H1 (cell line): ENCODE data around the gene MAP7D1. TPM values are rescaled to one million over a fixed set of nuclear protein-coding genes. Genes with fewer than 3 reads are reported as not detected.

Source experiments
- CTCF ChIA-PET: fragments of 300-600 bp; sonication (Branson Sonifier 250); formaldehyde crosslinking; loops from one replicate; lab custom pipeline; 2021; ENCODE audit not compliant: partially characterized antibody; lab: Charles Lee
- POLR2A ChIA-PET: fragments of 300-600 bp; sonication (Branson Sonifier 250); formaldehyde crosslinking; loops from one replicate; lab custom pipeline; 2021; ENCODE audit warnings: inconsistent platforms; ENCODE audit not compliant: partially characterized antibody; lab: Charles Lee
- DNase-seq, 2 experiments: peaks; one replicate each; pipeline versions ENCODE4 v3.0.0 to v3.0.0-alpha.2; 2010 to 2022; ENCODE audit warnings: low spot score in 2 of 2, low read depth in 1 of 2, mixed read lengths in 1 of 2
- FAIRE-seq: peaks from 2 replicates; lab custom pipeline; 2011; peaks lifted over from hg19 to GRCh38; lab: Jason Lieb, UNC
- H2AFZ ChIP-seq: 2 replicates; pipeline ENCODE4 v1.8.1; 2012; ENCODE audit warnings: low read length, inconsistent platforms
- H2AK5ac ChIP-seq: 2 replicates; pipeline ENCODE4 v1.6.1; 2013; ENCODE audit warnings: low read depth, low read length
- H2BK120ac ChIP-seq: replicated peaks from 2 replicates; pipeline ENCODE3; 2013; ENCODE audit warnings: low read depth, low read length, inconsistent platforms
- H2BK12ac ChIP-seq: 2 replicates; pipeline ENCODE4 v1.6.1; 2013; ENCODE audit warnings: low read depth, low read length
- H2BK15ac ChIP-seq: 2 replicates; pipeline ENCODE4 v1.6.1; 2013; ENCODE audit warnings: low read length
- H2BK20ac ChIP-seq: 2 replicates; pipeline ENCODE4 v1.6.1; 2013; ENCODE audit warnings: low read length
- H2BK5ac ChIP-seq: 2 replicates; pipeline ENCODE4 v1.6.1; 2013; ENCODE audit warnings: low read depth, low read length
- H3K14ac ChIP-seq: 2 replicates; pipeline ENCODE4 v1.6.1; 2013; ENCODE audit warnings: inconsistent platforms; ENCODE audit not compliant: insufficient read length
- H3K18ac ChIP-seq: 2 replicates; pipeline ENCODE4 v1.6.1; 2013; ENCODE audit warnings: low read length; ENCODE audit errors: extremely low read depth
- H3K23ac ChIP-seq: 2 replicates; pipeline ENCODE4 v1.6.1; 2013; ENCODE audit warnings: inconsistent platforms; ENCODE audit not compliant: insufficient read length
- H3K23me2 ChIP-seq: 2 replicates; pipeline ENCODE4 v1.6.1; 2013; ENCODE audit warnings: low read depth, low read length
- H3K27ac ChIP-seq: 2 replicates; pipeline ENCODE4 v1.6.1; 2011; ENCODE audit warnings: low read depth, low read length, inconsistent platforms
- H3K27me3 ChIP-seq, 4 experiments: replicated peaks in 1 of 4; 1 replicate in 1 of 4; 2 replicates in 3 of 4; pipeline versions ENCODE4 v1.6.1 to v1.8.1; 2011 to 2013; ENCODE audit warnings: low read length in 3 of 4, mild to moderate bottlenecking in 3 of 4, inconsistent platforms in 2 of 4, mixed read lengths in 2 of 4, moderate library complexity in 1 of 4; ENCODE audit not compliant: control insufficient read depth in 3 of 4, insufficient read depth in 3 of 4; ENCODE audit errors: extremely low read depth in 1 of 4
- H3K36me3 ChIP-seq, 4 experiments: 2 replicates each; pipeline versions ENCODE4 v1.6.1 to v1.8.1; 2011 to 2013; ENCODE audit warnings: mild to moderate bottlenecking in 4 of 4, low read length in 3 of 4, moderate library complexity in 2 of 4, control low read depth in 1 of 4, inconsistent platforms in 1 of 4; ENCODE audit not compliant: insufficient read depth in 4 of 4, control insufficient read depth in 2 of 4
- H3K4ac ChIP-seq: replicated peaks from 2 replicates; pipeline ENCODE3; 2013; ENCODE audit warnings: low read length, low read depth, mixed read lengths, inconsistent platforms; ENCODE audit not compliant: insufficient read length
- H3K4me1 ChIP-seq, 4 experiments: replicated peaks in 1 of 4; 1 replicate in 1 of 4; 2 replicates in 3 of 4; pipeline versions ENCODE4 v1.6.1 to v1.8.1; 2011 to 2013; ENCODE audit warnings: low read length in 3 of 4, inconsistent platforms in 2 of 4, mixed read lengths in 1 of 4; ENCODE audit not compliant: insufficient read depth in 4 of 4, control insufficient read depth in 3 of 4
- H3K4me2 ChIP-seq, 2 experiments: 2 replicates each; pipeline versions ENCODE4 v1.6.1 to v1.8.1; 2011 to 2013; ENCODE audit warnings: low read depth in 2 of 2, low read length in 2 of 2, control low read depth in 1 of 2, inconsistent platforms in 1 of 2, mild to moderate bottlenecking in 1 of 2; ENCODE audit not compliant: insufficient read depth in 1 of 2
- H3K4me3 ChIP-seq, 4 experiments: fragments of 200-600, 300-600 bp in 1 of 4; sonication (generic), shearing (Covaris generic), sonication (Bioruptor Twin) in 1 of 4; 2 replicates each; pipeline versions ENCODE4 v1.5.1 to v1.8.1; 2011 to 2016; ENCODE audit warnings: low read length in 4 of 4, low read depth in 3 of 4, control low read depth in 2 of 4, inconsistent platforms in 2 of 4, mild to moderate bottlenecking in 2 of 4, mixed read lengths in 1 of 4, moderate library complexity in 1 of 4; ENCODE audit not compliant: insufficient read depth in 2 of 4; ENCODE audit errors: extremely low read depth in 1 of 4
- H3K56ac ChIP-seq: replicated peaks from 2 replicates; pipeline ENCODE3; 2013; ENCODE audit warnings: low read depth, mild to moderate bottlenecking, mixed read lengths, low read length, inconsistent platforms; ENCODE audit not compliant: insufficient read length
- H3K79me1 ChIP-seq: 2 replicates; pipeline ENCODE4 v1.6.1; 2013; ENCODE audit warnings: low read depth, low read length, control low read depth
- H3K79me2 ChIP-seq, 2 experiments: 2 replicates each; pipeline versions ENCODE4 v1.6.1 to v1.8.1; 2012 to 2013; ENCODE audit warnings: low read length in 2 of 2, mild to moderate bottlenecking in 2 of 2, inconsistent platforms in 1 of 2; ENCODE audit not compliant: insufficient read depth in 2 of 2, control insufficient read depth in 1 of 2
- H3K9ac ChIP-seq, 4 experiments: replicated peaks in 1 of 4; 1 replicate in 1 of 4; 2 replicates in 3 of 4; pipeline versions ENCODE4 v1.6.1 to v1.8.1; 2011 to 2013; ENCODE audit warnings: low read depth in 3 of 4, low read length in 3 of 4, control low read depth in 2 of 4, mild to moderate bottlenecking in 2 of 4, moderate library complexity in 2 of 4, inconsistent platforms in 1 of 4; ENCODE audit errors: extremely low read depth in 1 of 4
- H3K9me3 ChIP-seq, 2 experiments: 2 replicates each; pipeline versions ENCODE4 v1.6.1 to v1.8.1; 2012 to 2013; ENCODE audit warnings: mild to moderate bottlenecking in 2 of 2, moderate library complexity in 2 of 2, control low read depth in 1 of 2, inconsistent platforms in 1 of 2, low read depth in 1 of 2, low read length in 1 of 2, mixed read lengths in 1 of 2; ENCODE audit not compliant: insufficient read depth in 2 of 2
- H4K20me1 ChIP-seq, 2 experiments: replicated peaks in 1 of 2; 2 replicates each; pipeline versions ENCODE3 to v1.8.1; 2011 to 2013; ENCODE audit warnings: inconsistent platforms in 2 of 2, low read length in 2 of 2, mild to moderate bottlenecking in 1 of 2; ENCODE audit not compliant: insufficient read depth in 2 of 2, control insufficient read depth in 1 of 2
- H4K5ac ChIP-seq: 2 replicates; pipeline ENCODE4 v1.6.1; 2013; ENCODE audit warnings: low read length, low read depth, mixed read lengths, inconsistent platforms; ENCODE audit not compliant: insufficient read length
- H4K8ac ChIP-seq: 2 replicates; pipeline ENCODE4 v1.8.0; 2013; ENCODE audit warnings: mild to moderate bottlenecking, moderate library complexity, low read length, inconsistent platforms; ENCODE audit not compliant: insufficient read depth; ENCODE audit errors: extremely low read depth
- H4K91ac ChIP-seq: replicated peaks from 2 replicates; pipeline ENCODE3; 2013; ENCODE audit warnings: low read length, mixed read lengths, inconsistent platforms; ENCODE audit not compliant: insufficient read length
- BCL11A ChIP-seq, 2 experiments: IDR thresholded peaks; one replicate each; pipeline ENCODE4 v1.6.1; 2011; ENCODE audit warnings: low read depth in 2 of 2, low read length in 2 of 2, mild to moderate bottlenecking in 2 of 2
- BRCA1 ChIP-seq: IDR thresholded peaks from 2 replicates; pipeline ENCODE4 v1.6.1; 2012; ENCODE audit warnings: low read depth, low read length, improper control_type of control experiment
- CBX5 ChIP-seq: fragments of 300-800, 300-1000 bp; sonication (generic); IDR thresholded peaks from 2 replicates; pipeline ENCODE4 v1.7.1; 2016; ENCODE audit warnings: antibody characterized with exemption, low read length, low read depth
- CTCF ChIP-seq, 3 experiments: IDR thresholded peaks; 1 replicate in 2 of 3; 2 replicates in 1 of 3; pipeline versions ENCODE4 v1.5.1 to v1.6.1; 2011; ENCODE audit warnings: low read length in 3 of 3, mild to moderate bottlenecking in 3 of 3, inconsistent platforms in 2 of 3, low read depth in 1 of 3, moderate library complexity in 1 of 3; ENCODE audit not compliant: insufficient read depth in 1 of 3; ENCODE audit errors: control extremely low read depth in 1 of 3
- GTF2F1 ChIP-seq: IDR thresholded peaks from 2 replicates; pipeline ENCODE4 v1.6.1; 2012; ENCODE audit warnings: low read depth, low read length, improper control_type of control experiment, borderline replicate concordance
- HDAC6 ChIP-seq: IDR thresholded peaks from one replicate; pipeline ENCODE4 v1.7.1; 2012; ENCODE audit warnings: low read depth, mild to moderate bottlenecking, inconsistent platforms, low read length, moderate library complexity
- KDM1A ChIP-seq: fragments of 200-600, 300-600 bp; sonication (generic); IDR thresholded peaks from 2 replicates; pipeline ENCODE4 v1.7.1; 2016; ENCODE audit warnings: mild to moderate bottlenecking, low read length, borderline replicate concordance
- KDM5A ChIP-seq: fragments of 200-600 bp; IDR thresholded peaks from 2 replicates; pipeline ENCODE4 v1.7.1; 2012; ENCODE audit warnings: mild to moderate bottlenecking, low read length, inconsistent platforms, mixed read lengths
- NANOG ChIP-seq: IDR thresholded peaks from 2 replicates; pipeline ENCODE4 v1.6.1; 2011; ENCODE audit warnings: low read length, low read depth, mild to moderate bottlenecking, inconsistent platforms; ENCODE audit not compliant: insufficient read depth, poor library complexity, severe bottlenecking
- POLR2A ChIP-seq, 2 experiments: IDR thresholded peaks; 1 replicate in 1 of 2; 2 replicates in 1 of 2; pipeline ENCODE4 v1.6.1; 2011; ENCODE audit warnings: low read depth in 2 of 2, low read length in 2 of 2, mild to moderate bottlenecking in 2 of 2; ENCODE audit errors: control extremely low read depth in 1 of 2
- POLR2AphosphoS5 ChIP-seq: IDR thresholded peaks from 2 replicates; pipeline ENCODE4 v1.6.1; 2011; ENCODE audit warnings: low read depth, low read length
- TBP ChIP-seq: IDR thresholded peaks from 2 replicates; pipeline ENCODE4 v1.6.1; 2011; ENCODE audit warnings: low read depth, low read length, improper control_type of control experiment
- WGBS, 2 experiments: shearing (Covaris generic) in 1 of 2; methylation state at CpG; one replicate each; pipeline versions ENCODE4 v1.1.6 to v1.1.7; 2013 to 2015; ENCODE audit warnings: low lambda C conversion rate in 2 of 2, mixed read lengths in 2 of 2, inconsistent platforms in 1 of 2, low coverage in 1 of 2, missing lambda C conversion rate in 1 of 2; ENCODE audit not compliant: insufficient replicate concordance in 2 of 2, insufficient coverage in 1 of 2, insufficient read length in 1 of 2; ENCODE audit errors: extremely low coverage in 1 of 2, missing lambda C conversion rate in 1 of 2; 5-methylcytosine and 5-hydroxymethylcytosine counted together
- polyA plus RNA-seq, 7 experiments: library from polyadenylated mRNA; depleted of rRNA in 3 of 7; stranded (reverse) in 5 of 7; unstranded in 2 of 7; fragments of >200 nt in 5 of 7; fragments of 200-250 nt in 2 of 7; gene quantifications; 1 replicate in 5 of 7; 2 replicates in 1 of 7; 4 replicates in 1 of 7; pipeline versions ENCODE4 v1.2.1 to v1.2.3, GENCODE V29; 2011 to 2013; ENCODE audit warnings: missing spikeins in 2 of 7, mixed read lengths in 2 of 7
- total RNA-seq: library from RNA; stranded (reverse); fragmentation: NEBNext Ultra II Directional; extraction: Animal tissue kit (Norgen Biotek cat#: 25700); gene quantifications from 2 replicates; pipeline ENCODE4 v1.2.1, GENCODE V29; 2021

Gene MAP7D1
- total and polyA plus RNA-seq, 2 of the 8 experiments (the other 6 are each of a cell fraction or from before 2014, with no cell fraction given), result 18.2 to 52.4 TPM

DNA sequence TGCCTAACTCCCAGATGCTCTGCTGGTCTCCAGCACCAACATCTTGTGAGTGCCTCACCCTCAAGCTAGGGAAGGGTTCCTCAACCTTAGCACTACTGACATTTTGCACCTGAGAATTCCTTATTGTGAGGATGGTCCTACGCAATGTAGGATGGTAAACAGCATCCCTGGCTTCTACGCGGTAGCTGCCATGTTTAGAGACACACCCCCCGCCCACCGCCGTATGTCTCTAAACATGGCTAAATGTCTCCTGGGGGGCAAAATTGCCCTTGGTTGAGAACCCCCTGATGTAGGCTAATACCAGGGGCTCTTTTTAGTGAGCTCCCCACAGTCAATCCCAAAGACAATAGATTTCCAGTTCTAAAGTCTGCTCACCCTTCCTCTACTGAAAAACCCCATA lies 2.5 kb upstream of the MAP7D1 start:
- Histone ChIP-seq H4K8ac (no peak overlapping the region), H2AFZ (no peak overlapping the region), H3K4me1 (peaks cover 11 to 30% (median 23%) of the 10 kb centered on the region in 4 experiments), H2BK120ac (no peak overlapping the region), H3K18ac (no peak overlapping the region), H3K4me2 (no peak overlapping the region), H3K9ac (no peak overlapping the region), H3K79me1 (peaks cover 12% of the 10 kb centered on the region), H3K27me3 (peaks cover 11 to 29% (median 25%) of the 10 kb centered on the region in 4 experiments), H3K23me2 (peaks cover 15% of the 10 kb centered on the region), H2AK5ac (no peak overlapping the region), H4K91ac (no peak overlapping the region), H2BK12ac (no peak overlapping the region), H3K27ac (no peak overlapping the region), H3K9me3 (no peaks in the 10 kb centered on the region), H3K79me2 (peaks cover 0 to 11% of the 10 kb centered on the region in 2 experiments; a peak in 1 of 4 replicates), H2BK20ac (no peak overlapping the region), H3K36me3 (no peaks in the 10 kb centered on the region), H4K5ac (no peak overlapping the region), H3K14ac (no peak overlapping the region), H3K4me3 (no peak overlapping the region), H3K23ac (no peak overlapping the region), H2BK5ac (no peak overlapping the region), H4K20me1 (peaks cover 0 to 5% of the 10 kb centered on the region in 2 experiments), H3K4ac (no peak overlapping the region), H3K56ac (no peak overlapping the region), H2BK15ac (no peak overlapping the region)
- no peak for FAIRE-seq
- POLR2A ChIA-PET, result interaction anchor here (0.8 to 5.4 kb wide), 3 partner anchors 7 to 153 kb away, joined by 4 to 49 read pairs (median 21); partner anchors contain the start of gene SH3D21
- CTCF ChIA-PET, result interaction anchor here (1.0 to 10.1 kb wide), 7 partner anchors 9 to 147 kb away, joined by 3 to 261 read pairs (median 8); no protein-coding TSS in a partner anchor
- DNase-seq, result no peak
- 92% methylated on average over 6 of the region's 6 CpGs; no CpG with 5 or more reads in 1 of the 2 experiments for WGBS, 2 experiments
- TF ChIP-seq CTCF (IDR thresholded peaks at IDR 0.05; ENCODE audit: control extremely low read depth in 1 of 3, insufficient read depth in 1 of 3, low read depth in 1 of 3, low read length in 3 of 3), result no peak
- TF ChIP-seq NANOG, result no peak
- no peak for TF ChIP-seq TBP
- TF ChIP-seq BRCA1, result no peak
- no peak for TF ChIP-seq GTF2F1
- TF ChIP-seq HDAC6, result no peak
- no peak for TF ChIP-seq POLR2AphosphoS5
- no peak for TF ChIP-seq POLR2A (IDR thresholded peaks at IDR 0.05; ENCODE audit: control extremely low read depth in 1 of 2, low read depth in 2 of 2, low read length in 2 of 2)
- TF ChIP-seq BCL11A (IDR thresholded peaks at IDR 0.05; ENCODE audit: low read depth in 2 of 2, low read length in 2 of 2), result no peak
- TF ChIP-seq KDM1A, result no peak
- TF ChIP-seq CBX5, result no peak
- TF ChIP-seq KDM5A, result no peak
